Smooth muscle cell (in vitro differentiated cells): ENCODE data around the gene ATP8A2. TPM values are rescaled to one million over a fixed set of nuclear protein-coding genes. Genes with fewer than 3 reads are reported as not detected.

Source experiments
- DNase-seq: peaks from one replicate; lab custom pipeline; 2025; ENCODE audit not compliant: unreplicated experiment; lab: John Stamatoyannopoulos, UW
- H2AFZ ChIP-seq: fragments of 200-600 bp; sonication (generic); 2 replicates; pipeline ENCODE4 v1.6.0; 2016; ENCODE audit warnings: antibody characterized with exemption, low read depth, mild to moderate bottlenecking
- H3F3A ChIP-seq: fragments of 200-600 bp; sonication (generic); 2 replicates; pipeline ENCODE4 v1.6.0; 2017; ENCODE audit warnings: antibody characterized with exemption, low read depth
- H3K27ac ChIP-seq: fragments of 200-600 bp; sonication (generic); 2 replicates; pipeline ENCODE4 v1.5.1; 2016; ENCODE audit warnings: low read depth, mild to moderate bottlenecking
- H3K27me3 ChIP-seq: fragments of 200-600 bp; sonication (generic); 2 replicates; pipeline ENCODE4 v1.6.1; 2016; ENCODE audit warnings: low read depth, mild to moderate bottlenecking
- H3K36me3 ChIP-seq: fragments of 200-600 bp; sonication (generic); 2 replicates; pipeline ENCODE4 v1.5.1; 2016; ENCODE audit warnings: low read depth
- H3K4me1 ChIP-seq: fragments of 200-600 bp; sonication (generic); 2 replicates; pipeline ENCODE4 v1.5.1; 2016; ENCODE audit warnings: low read depth
- H3K4me2 ChIP-seq: fragments of 200-600 bp; sonication (generic); 2 replicates; pipeline ENCODE4 v1.6.0; 2016; ENCODE audit warnings: mild to moderate bottlenecking
- H3K4me3 ChIP-seq: fragments of 200-600 bp; sonication (generic); 2 replicates; pipeline ENCODE4 v1.5.1; 2016; ENCODE audit warnings: mild to moderate bottlenecking
- H3K79me2 ChIP-seq: fragments of 200-600 bp; sonication (generic); 2 replicates; pipeline ENCODE4 v1.6.0; 2016; ENCODE audit warnings: low read depth, mild to moderate bottlenecking
- H3K9ac ChIP-seq: fragments of 200-600 bp; sonication (generic); 2 replicates; pipeline ENCODE4 v1.6.0; 2016; ENCODE audit warnings: low read depth
- H3K9me3 ChIP-seq: fragments of 200-600 bp; sonication (generic); replicated peaks from 2 replicates; pipeline ENCODE4 v1.5.1; 2016; ENCODE audit warnings: low read depth
- H4K20me1 ChIP-seq: fragments of 200-600 bp; sonication (generic); 2 replicates; pipeline ENCODE4 v1.6.0; 2016; ENCODE audit warnings: low read depth
- CTCF ChIP-seq: fragments of 200-600 bp; sonication (generic); IDR thresholded peaks from 2 replicates; pipeline ENCODE4 v1.5.1; 2017; ENCODE audit warnings: borderline replicate concordance, mild to moderate bottlenecking, antibody characterized with exemption; ENCODE audit not compliant: insufficient read depth, poor library complexity, severe bottlenecking
- WGBS: methylation state at CpG from one replicate; pipeline ENCODE4 v1.1.7; 2016; ENCODE audit warnings: low lambda C conversion rate; 5-methylcytosine and 5-hydroxymethylcytosine counted together
- polyA plus RNA-seq: library from polyadenylated mRNA; unstranded; fragments of >200 nt; fragmentation: Nextera tagmentation; extraction: Ambion mirVana; gene quantifications from 2 replicates; pipeline ENCODE4 v1.2.1, GENCODE V29; 2016
- total RNA-seq: library from RNA; depleted of rRNA; stranded (reverse); fragments of >200 nt; gene quantifications from 2 replicates; pipeline ENCODE4 v1.2.3, GENCODE V29; 2014

Gene ATP8A2
- total and polyA plus RNA-seq, 2 experiments from 2014 or later: under 0.01 to 0.06 TPM

- no peak overlapping the region for H3K4me3 ChIP-seq
- H3K36me3 ChIP-seq: no peaks in the 10 kb centered on the region
- no peak overlapping the region for H3K9ac ChIP-seq
- no peaks in the 10 kb centered on the region for H3F3A ChIP-seq
- DNase-seq: no peak
- TF ChIP-seq CTCF: no peak
- no peak overlapping the region for H3K27ac ChIP-seq
- H3K9me3 ChIP-seq: no peaks in the 10 kb centered on the region
- 89% methylated on average over 3 of the region's 3 CpGs for WGBS
- no peak overlapping the region for H3K4me2 ChIP-seq
- H4K20me1 ChIP-seq: no peaks in the 10 kb centered on the region
- no peaks in the 10 kb centered on the region for H3K79me2 ChIP-seq
- H3K4me1 ChIP-seq: no peaks in the 10 kb centered on the region
- peaks cover 20% of the 10 kb centered on the region for H3K27me3 ChIP-seq
- no peak overlapping the region for H2AFZ ChIP-seq
Observed at GRCh38 chr13:26041444-26041843, 669.7 kb downstream of the ATP8A2 start.

- DNase-seq: no peak
Observed at GRCh38 chr13:26042785-26043184, 671.0 kb downstream of the ATP8A2 start.

GRCh38 chr13:26045142-26045541, 673.4 kb downstream of the ATP8A2 start:
- Histone ChIP-seq H3K9me3 (no peaks in the 10 kb centered on the region), H3K4me2 (no peak overlapping the region), H3K27me3 (peaks cover 57% of the 10 kb centered on the region), H3K9ac (no peak overlapping the region), H3F3A (no peaks in the 10 kb centered on the region), H3K36me3 (no peaks in the 10 kb centered on the region), H2AFZ (no peak overlapping the region), H4K20me1 (no peaks in the 10 kb centered on the region), H3K27ac (no peak overlapping the region), H3K79me2 (no peaks in the 10 kb centered on the region), H3K4me3 (no peak overlapping the region), H3K4me1 (no peaks in the 10 kb centered on the region)
- DNase-seq: no peak
- TF ChIP-seq CTCF: no peak
- WGBS: 98% methylated on average over 2 of the region's 2 CpGs

More at GRCh38 chr13:26042785-26043184, 671.0 kb downstream of the ATP8A2 start:
- Histone ChIP-seq H3F3A (no peaks in the 10 kb centered on the region), H2AFZ (no peak overlapping the region), H3K4me3 (no peak overlapping the region), H3K27me3 (peaks cover 33% of the 10 kb centered on the region), H3K4me2 (no peak overlapping the region), H3K9me3 (no peaks in the 10 kb centered on the region), H3K27ac (no peak overlapping the region), H3K79me2 (no peaks in the 10 kb centered on the region), H3K9ac (no peak overlapping the region), H3K4me1 (no peaks in the 10 kb centered on the region), H4K20me1 (no peaks in the 10 kb centered on the region), H3K36me3 (no peaks in the 10 kb centered on the region)
- no peak for TF ChIP-seq CTCF
- 93% methylated on average over 1 of the region's 1 CpG for WGBS

- no peaks in the 10 kb centered on the region for H3K4me1 ChIP-seq
- no peak for TF ChIP-seq CTCF
- no peak for DNase-seq
- H2AFZ ChIP-seq: no peak overlapping the region
- H3K79me2 ChIP-seq: no peaks in the 10 kb centered on the region
- H3K4me2 ChIP-seq: no peak overlapping the region
- no peak overlapping the region for H3K9ac ChIP-seq
- no peaks in the 10 kb centered on the region for H3K36me3 ChIP-seq
- no peaks in the 10 kb centered on the region for H3K9me3 ChIP-seq
- H3K27ac ChIP-seq: no peak overlapping the region
- no peaks in the 10 kb centered on the region for H4K20me1 ChIP-seq
- no peaks in the 10 kb centered on the region for H3F3A ChIP-seq
- H3K27me3 ChIP-seq: peaks cover 67% of the 10 kb centered on the region
- no peak overlapping the region for H3K4me3 ChIP-seq
- WGBS: 93% methylated on average over 16 of the region's 16 CpGs
Observed at GRCh38 chr13:26046639-26047038, 674.9 kb downstream of the ATP8A2 start.
